ENCODE results near the gene UPP2.

GRCh38 chr2:158079672-158080071 is 22.0 kb upstream of the UPP2 start:
- no peak for TF ChIP-seq JUN (CRISPR knock-in tag; IDR thresholded peaks at IDR 0.05)
- no peak for TF ChIP-seq CTCF (IDR thresholded peaks at IDR 0.05)
- TF ChIP-seq ZNF281 (CRISPR knock-in tag; IDR thresholded peaks at IDR 0.05): no peak
- TF ChIP-seq SMAD3 (CRISPR knock-in tag; IDR thresholded peaks at IDR 0.05; ENCODE audit: borderline replicate concordance): no peak
- TF ChIP-seq USF2 (CRISPR knock-in tag; IDR thresholded peaks at IDR 0.05): no peak
- TF ChIP-seq NFYB (CRISPR knock-in tag; conservative IDR thresholded peaks at IDR 0.05; ENCODE audit: low read depth): no peak
- no peak for TF ChIP-seq USF1 (CRISPR knock-in tag; IDR thresholded peaks at IDR 0.05)
- no peak for TF ChIP-seq MAX (CRISPR knock-in tag; IDR thresholded peaks at IDR 0.05)
- TF ChIP-seq MXD4 (CRISPR knock-in tag; IDR thresholded peaks at IDR 0.05; ENCODE audit: borderline replicate concordance): no peak
- TF ChIP-seq NR3C1 (CRISPR knock-in tag; conservative IDR thresholded peaks at IDR 0.05; ENCODE audit: low read depth): no peak

Measured in WTC11 (cell line).